Mesendoderm (in vitro differentiated cells): ENCODE measurements around the gene NME7.
"Not testable (repeated sequence)": the region's sequence is repeated elsewhere in the genome, so short reads cannot be mapped to it uniquely, and the experiment has no call there.

Experiments
- DNase-seq: peaks from one replicate; pipeline ENCODE4 v3.0.0; 2013
- H2AK5ac ChIP-seq: 2 replicates; pipeline ENCODE4 v1.6.1; 2013; ENCODE audit warnings: low read length, inconsistent platforms
- H2BK120ac ChIP-seq: 2 replicates; pipeline ENCODE4 v1.6.1; 2013; ENCODE audit warnings: low read depth, mild to moderate bottlenecking, low read length, moderate library complexity, mixed read lengths
- H2BK15ac ChIP-seq: replicated peaks from 2 replicates; pipeline ENCODE4 v1.6.1; 2013; ENCODE audit warnings: low read depth, mild to moderate bottlenecking, moderate library complexity
- H2BK5ac ChIP-seq: 2 replicates; pipeline ENCODE4 v1.6.1; 2013; ENCODE audit warnings: low read length, inconsistent platforms
- H3K18ac ChIP-seq: 2 replicates; pipeline ENCODE4 v1.6.1; 2013; ENCODE audit warnings: mild to moderate bottlenecking, low read length, mixed read lengths
- H3K23ac ChIP-seq: one replicate; pipeline ENCODE4 v1.6.1; 2013; ENCODE audit warnings: low read length
- H3K27ac ChIP-seq: 2 replicates; pipeline ENCODE4 v1.5.1; 2013; ENCODE audit warnings: low read depth, mild to moderate bottlenecking, inconsistent platforms, low read length, moderate library complexity
- H3K27me3 ChIP-seq: 2 replicates; pipeline ENCODE4 v1.6.1; 2013; ENCODE audit warnings: low read length, control low read depth, mild to moderate bottlenecking, inconsistent platforms; ENCODE audit not compliant: insufficient read depth, poor library complexity
- H3K36me3 ChIP-seq: 2 replicates; pipeline ENCODE4 v1.6.1; 2013; ENCODE audit warnings: low read length, inconsistent platforms; ENCODE audit not compliant: control insufficient read depth, insufficient read depth
- H3K4ac ChIP-seq: one replicate; pipeline ENCODE4 v1.6.1; 2013; ENCODE audit warnings: low read depth, mild to moderate bottlenecking, low read length, moderate library complexity
- H3K4me1 ChIP-seq: 2 replicates; pipeline ENCODE4 v1.6.1; 2013; ENCODE audit warnings: low read depth, low read length, inconsistent platforms; ENCODE audit not compliant: control insufficient read depth
- H3K4me2 ChIP-seq: 2 replicates; pipeline ENCODE4 v1.6.1; 2013; ENCODE audit warnings: low read length
- H3K4me3 ChIP-seq: 2 replicates; pipeline ENCODE4 v1.5.1; 2013; ENCODE audit warnings: mild to moderate bottlenecking, low read length
- H3K56ac ChIP-seq: one replicate; pipeline ENCODE4 v1.6.1; 2013; ENCODE audit warnings: low read length
- H3K79me1 ChIP-seq: 2 replicates; pipeline ENCODE4 v1.6.1; 2013; ENCODE audit warnings: low read length, inconsistent platforms
- H3K79me2 ChIP-seq: 2 replicates; pipeline ENCODE4 v1.6.1; 2013; ENCODE audit warnings: mild to moderate bottlenecking, low read length; ENCODE audit not compliant: control insufficient read depth, insufficient read depth
- H3K9ac ChIP-seq: 2 replicates; pipeline ENCODE4 v1.6.1; 2013; ENCODE audit warnings: low read length, inconsistent platforms
- H4K5ac ChIP-seq: one replicate; pipeline ENCODE4 v1.6.1; 2013; ENCODE audit warnings: low read length
- H4K8ac ChIP-seq: one replicate; pipeline ENCODE4 v1.6.1; 2013; ENCODE audit warnings: low read depth, mild to moderate bottlenecking, control low read depth, low read length, moderate library complexity
- WGBS: extraction: QIAGEN DNeasy Blood & Tissue Kit; methylation state at CpG from one replicate; pipeline ENCODE4 v1.1.7; 2013; ENCODE audit warnings: low lambda C conversion rate, missing lambda C conversion rate; ENCODE audit not compliant: insufficient coverage; ENCODE audit errors: extremely low coverage; 5-methylcytosine and 5-hydroxymethylcytosine counted together

The NME7 gene

GRCh38 chr1:169348383-169349036, 19.1 kb downstream of the NME7 start:
- Histone ChIP-seq H3K4me3 (no peak overlapping the region), H3K9ac (no peak overlapping the region)

GRCh38 chr1:169347688-169348382, 19.8 kb downstream of the NME7 start:
- Histone ChIP-seq H2BK120ac (no peak overlapping the region), H3K4me2 (no peak overlapping the region), H3K23ac (no peak overlapping the region), H3K79me2 (no peaks in the 10 kb centered on the region), H3K27me3 (no peaks in the 10 kb centered on the region), H3K4ac (no peak overlapping the region), H3K36me3 (no peaks in the 10 kb centered on the region), H3K27ac (no peak overlapping the region), H3K4me1 (no peaks in the 10 kb centered on the region), H3K56ac (no peak overlapping the region), H3K18ac (no peak overlapping the region), H4K8ac (no peak overlapping the region), H2BK15ac (no peak overlapping the region), H3K4me3 (no peak overlapping the region), H3K9ac (no peak overlapping the region), H2BK5ac (no peak overlapping the region), H4K5ac (no peak overlapping the region), H3K79me1 (no peaks in the 10 kb centered on the region), H2AK5ac (no peak overlapping the region)
- no peak for DNase-seq
- no CpG with 5 or more reads among the region's 2 CpGs for WGBS

More at GRCh38 chr1:169348383-169349036, 19.1 kb downstream of the NME7 start:
- WGBS: no CpG with 5 or more reads among the region's 5 CpGs
- Histone ChIP-seq H2BK15ac (no peak overlapping the region), H3K27me3 (no peaks in the 10 kb centered on the region), H4K5ac (no peak overlapping the region), H3K36me3 (no peaks in the 10 kb centered on the region), H3K79me2 (no peaks in the 10 kb centered on the region), H3K4ac (no peak overlapping the region), H3K18ac (no peak overlapping the region), H3K4me1 (no peaks in the 10 kb centered on the region), H3K79me1 (no peaks in the 10 kb centered on the region), H4K8ac (no peak overlapping the region), H3K23ac (no peak overlapping the region), H3K56ac (no peak overlapping the region), H3K27ac (no peak overlapping the region), H2AK5ac (no peak overlapping the region), H3K4me2 (no peak overlapping the region), H2BK5ac (no peak overlapping the region), H2BK120ac (no peak overlapping the region)
- peak; percentile 46 for DNase-seq

DNA sequence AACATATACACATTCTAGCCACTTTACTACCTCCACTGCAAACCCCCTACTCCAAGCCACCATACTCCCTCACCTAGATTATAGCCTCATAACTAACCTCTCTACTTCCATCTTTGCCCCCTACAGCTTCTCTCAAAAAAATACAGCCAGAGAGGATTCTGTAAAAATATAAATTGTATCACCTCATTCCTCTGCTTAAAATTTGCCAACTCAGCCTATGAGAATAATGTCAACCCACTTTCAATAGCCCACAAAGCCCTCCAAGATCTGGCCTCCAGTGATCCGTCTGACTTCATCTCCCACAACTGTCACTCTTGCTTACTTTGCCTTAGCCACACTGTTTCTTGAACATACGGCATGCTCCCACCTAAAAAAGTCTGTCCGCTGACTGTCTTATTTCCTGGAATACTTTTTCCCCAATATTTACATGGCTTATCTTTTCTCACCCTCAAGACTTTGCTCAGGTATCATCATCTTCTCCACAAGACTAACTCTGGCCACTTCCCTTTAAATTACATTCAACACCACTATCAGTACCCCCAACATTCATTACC, 21.5 kb downstream of the NME7 start:
- Histone ChIP-seq H2BK5ac (no peak overlapping the region), H3K56ac (no peak overlapping the region), H3K79me1 (no peaks in the 10 kb centered on the region), H3K18ac (no peak overlapping the region), H3K4me1 (no peaks in the 10 kb centered on the region), H3K4ac (no peak overlapping the region), H3K4me3 (no peak overlapping the region), H3K79me2 (no peaks in the 10 kb centered on the region), H3K27ac (no peak overlapping the region), H2BK15ac (no peak overlapping the region), H3K36me3 (no peaks in the 10 kb centered on the region), H4K8ac (no peak overlapping the region), H4K5ac (no peak overlapping the region), H3K4me2 (no peak overlapping the region), H2AK5ac (no peak overlapping the region), H3K9ac (no peak overlapping the region), H3K23ac (no peak overlapping the region), H2BK120ac (no peak overlapping the region), H3K27me3 (no peaks in the 10 kb centered on the region)
- no CpG with 5 or more reads among the region's 3 CpGs for WGBS
- no peak for DNase-seq

GRCh38 chr1:169345511-169345910, 22.1 kb downstream of the NME7 start:
- no peak overlapping the region for H3K4me3 ChIP-seq
- no CpG with 5 or more reads among the region's 1 CpG for WGBS
- H3K79me1 ChIP-seq: no peaks in the 10 kb centered on the region
- no peaks in the 10 kb centered on the region for H3K27me3 ChIP-seq
- H3K9ac ChIP-seq: no peak overlapping the region
- no peak overlapping the region for H3K4me2 ChIP-seq
- no peak overlapping the region for H3K4ac ChIP-seq
- no peaks in the 10 kb centered on the region for H3K79me2 ChIP-seq
- H3K27ac ChIP-seq: no peak overlapping the region
- H3K18ac ChIP-seq: no peak overlapping the region
- H3K56ac ChIP-seq: no peak overlapping the region
- H3K36me3 ChIP-seq: no peaks in the 10 kb centered on the region
- H2AK5ac ChIP-seq: no peak overlapping the region
- no peaks in the 10 kb centered on the region for H3K4me1 ChIP-seq
- H3K23ac ChIP-seq: no peak overlapping the region
- H2BK5ac ChIP-seq: no peak overlapping the region
- DNase-seq: no peak
- H4K8ac ChIP-seq: no peak overlapping the region
- H2BK15ac ChIP-seq: no peak overlapping the region
- H2BK120ac ChIP-seq: no peak overlapping the region
- no peak overlapping the region for H4K5ac ChIP-seq

DNA sequence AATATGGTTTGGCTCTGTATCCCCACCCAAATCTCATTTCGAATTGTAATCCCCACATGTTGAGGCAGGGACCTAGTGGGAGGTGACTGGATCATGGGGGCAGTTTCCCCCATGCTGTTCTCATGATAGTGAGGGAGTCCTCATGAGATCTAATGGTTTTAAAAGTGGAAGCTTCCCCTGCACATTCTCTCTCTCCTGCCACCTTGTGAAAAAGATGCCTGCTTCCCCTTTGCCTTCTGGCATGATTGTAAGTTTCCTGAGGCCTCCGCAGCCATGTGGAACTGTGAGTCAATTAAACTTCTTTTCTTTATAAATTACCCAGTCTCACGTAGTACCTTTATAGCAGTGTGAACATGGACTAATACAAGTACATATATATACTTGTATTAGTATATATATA, 25.5 kb downstream of the NME7 start:
- not testable (repeated sequence) for H3K4me1 ChIP-seq, H3K36me3 ChIP-seq, H4K5ac ChIP-seq, H2BK5ac ChIP-seq, H3K4me3 ChIP-seq, H2AK5ac ChIP-seq, H2BK120ac ChIP-seq, H3K27me3 ChIP-seq, H3K79me1 ChIP-seq, DNase-seq, H3K56ac ChIP-seq, H3K4ac ChIP-seq, H3K4me2 ChIP-seq, H3K79me2 ChIP-seq, H3K9ac ChIP-seq, H3K27ac ChIP-seq, H2BK15ac ChIP-seq, H3K23ac ChIP-seq, H3K18ac ChIP-seq, H4K8ac ChIP-seq
- WGBS: no CpG with 5 or more reads among the region's 3 CpGs
